Thyroid gland (tissue), 4 donors: ENCODE data around the gene FXYD7.

ENCODE experiments used
- POLR2A ChIP-seq, 2 donors: fragments of 450-650 bp; IDR thresholded peaks; one replicate each; pipeline ENCODE4 v1.6.1; 2017; ENCODE audit warnings: antibody characterized with exemption in 2 of 2, mild to moderate bottlenecking in 2 of 2, moderate library complexity in 1 of 2
- TF ChIP-seq, protein P1 (sequence below), 6 experiments: fragments of 200-600 bp in 3 of 6; fragments of 450-650 bp in 3 of 6; sonication (generic) in 3 of 6; IDR thresholded peaks; one replicate each; pipeline ENCODE4 v1.5.1; 2016 to 2019; ENCODE audit warnings: antibody characterized with exemption in 6 of 6, mild to moderate bottlenecking in 2 of 6, inconsistent platforms in 1 of 6, moderate library complexity in 1 of 6

DNA sequence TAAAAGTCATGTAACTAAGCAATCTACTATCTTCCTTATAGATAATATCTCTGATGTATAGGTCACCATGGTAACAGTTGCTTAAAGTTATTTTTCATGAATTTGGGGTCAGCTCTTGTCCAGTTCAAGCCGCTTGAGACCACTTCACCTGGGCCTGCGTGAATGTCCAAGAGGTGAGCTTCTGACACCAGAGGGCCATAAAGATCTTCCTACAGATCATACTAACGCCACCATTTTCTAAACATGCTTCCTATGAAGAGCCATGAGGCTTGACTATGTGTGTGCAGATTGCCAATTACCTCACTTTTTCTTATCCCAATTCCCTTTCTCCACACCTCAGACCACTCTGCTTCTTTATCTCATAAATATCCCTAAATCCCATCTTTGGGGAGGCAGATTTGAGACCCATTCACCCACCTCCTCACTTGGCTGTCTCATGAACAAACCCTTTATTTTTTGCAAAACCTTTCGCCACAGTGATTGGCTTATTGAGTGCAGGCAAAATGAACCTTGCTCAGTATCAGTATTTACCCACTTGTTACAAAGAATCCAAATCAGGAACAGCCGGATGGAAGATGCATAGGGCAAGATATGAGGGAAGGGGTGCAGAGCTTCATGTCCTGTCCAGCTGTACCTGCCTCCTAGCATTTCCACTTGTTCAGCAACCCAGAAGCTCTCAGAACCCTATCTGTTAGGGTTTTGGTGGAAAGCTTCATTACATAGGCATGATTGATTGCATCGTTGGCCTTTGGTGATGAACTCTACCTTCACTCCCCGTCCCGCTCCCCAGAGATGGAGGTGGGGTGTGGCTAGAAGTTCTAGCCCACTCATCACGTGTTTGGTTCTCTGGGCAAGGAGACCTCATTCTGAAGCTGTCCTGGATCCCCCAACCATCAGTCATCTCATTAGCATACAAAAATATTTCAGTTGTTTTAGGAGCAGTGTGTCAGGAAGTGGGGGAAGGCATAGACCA, 51.2 kb downstream of the FXYD7 start:
- TF ChIP-seq, protein P1, sequence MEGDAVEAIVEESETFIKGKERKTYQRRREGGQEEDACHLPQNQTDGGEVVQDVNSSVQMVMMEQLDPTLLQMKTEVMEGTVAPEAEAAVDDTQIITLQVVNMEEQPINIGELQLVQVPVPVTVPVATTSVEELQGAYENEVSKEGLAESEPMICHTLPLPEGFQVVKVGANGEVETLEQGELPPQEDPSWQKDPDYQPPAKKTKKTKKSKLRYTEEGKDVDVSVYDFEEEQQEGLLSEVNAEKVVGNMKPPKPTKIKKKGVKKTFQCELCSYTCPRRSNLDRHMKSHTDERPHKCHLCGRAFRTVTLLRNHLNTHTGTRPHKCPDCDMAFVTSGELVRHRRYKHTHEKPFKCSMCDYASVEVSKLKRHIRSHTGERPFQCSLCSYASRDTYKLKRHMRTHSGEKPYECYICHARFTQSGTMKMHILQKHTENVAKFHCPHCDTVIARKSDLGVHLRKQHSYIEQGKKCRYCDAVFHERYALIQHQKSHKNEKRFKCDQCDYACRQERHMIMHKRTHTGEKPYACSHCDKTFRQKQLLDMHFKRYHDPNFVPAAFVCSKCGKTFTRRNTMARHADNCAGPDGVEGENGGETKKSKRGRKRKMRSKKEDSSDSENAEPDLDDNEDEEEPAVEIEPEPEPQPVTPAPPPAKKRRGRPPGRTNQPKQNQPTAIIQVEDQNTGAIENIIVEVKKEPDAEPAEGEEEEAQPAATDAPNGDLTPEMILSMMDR (IDR thresholded peaks at IDR 0.05): no peak
- no peak for TF ChIP-seq POLR2A (IDR thresholded peaks at IDR 0.05)
